22Rv1 (cell line): ENCODE data around the gene SLIT3.

Source experiments
- H3K27ac ChIP-seq: fragments of 450-650 bp; 2 replicates; pipeline ENCODE4 v1.5.1; 2017
- CTCF ChIP-seq: fragments of 450-650 bp; IDR thresholded peaks from 2 replicates; pipeline ENCODE4 v1.5.1; 2017; ENCODE audit warnings: mild to moderate bottlenecking
- ZFX ChIP-seq: fragments of 450-650 bp; IDR thresholded peaks from 2 replicates; pipeline ENCODE4 v1.6.1; 2017; ENCODE audit warnings: antibody characterized with exemption, borderline replicate concordance

The SLIT3 gene

DNA sequence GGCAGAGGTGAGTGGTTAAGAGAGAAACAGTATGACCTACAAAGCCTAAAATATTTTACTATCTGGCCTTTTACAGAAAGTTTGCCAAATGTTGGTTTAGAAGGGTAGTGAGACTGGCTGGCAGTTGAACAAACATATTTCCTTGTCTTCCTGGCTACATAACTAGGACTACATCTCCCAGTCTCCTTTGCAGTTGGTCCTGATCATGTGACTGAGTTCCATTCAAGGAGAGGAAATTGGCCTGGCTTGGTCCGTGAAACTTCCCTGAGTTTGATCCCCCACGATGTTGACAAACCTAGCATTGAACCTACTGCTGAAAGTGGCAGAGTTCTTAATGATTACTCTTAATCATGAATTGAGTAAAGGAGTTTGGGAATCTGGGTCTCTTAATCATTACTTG, 280.8 kb downstream of the SLIT3 start:
- H3K27ac ChIP-seq = no peak overlapping the region
- no peak for TF ChIP-seq ZFX
- TF ChIP-seq CTCF = no peak

DNA sequence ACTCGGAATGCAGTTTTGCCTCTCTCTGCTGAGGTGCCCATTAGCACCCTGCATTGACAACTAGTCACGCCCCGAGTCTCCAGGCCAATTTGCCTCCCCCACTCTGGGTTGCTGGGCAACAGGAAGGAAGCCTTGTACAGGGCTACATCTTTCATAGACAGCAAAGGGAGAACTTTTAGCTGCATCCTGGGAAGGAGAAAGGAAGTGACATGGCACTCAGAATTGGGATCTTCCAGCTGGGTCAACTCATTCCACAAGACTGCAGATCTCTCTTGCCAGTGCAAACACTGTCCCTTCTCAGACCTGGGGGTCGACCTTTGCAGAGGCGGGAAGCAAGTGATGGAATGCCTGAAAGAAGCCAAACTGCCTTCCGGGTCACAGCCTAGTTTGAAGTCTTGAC, 282.0 kb downstream of the SLIT3 start:
- no peak overlapping the region for H3K27ac ChIP-seq
- TF ChIP-seq ZFX (no peak), CTCF (no peak)

DNA sequence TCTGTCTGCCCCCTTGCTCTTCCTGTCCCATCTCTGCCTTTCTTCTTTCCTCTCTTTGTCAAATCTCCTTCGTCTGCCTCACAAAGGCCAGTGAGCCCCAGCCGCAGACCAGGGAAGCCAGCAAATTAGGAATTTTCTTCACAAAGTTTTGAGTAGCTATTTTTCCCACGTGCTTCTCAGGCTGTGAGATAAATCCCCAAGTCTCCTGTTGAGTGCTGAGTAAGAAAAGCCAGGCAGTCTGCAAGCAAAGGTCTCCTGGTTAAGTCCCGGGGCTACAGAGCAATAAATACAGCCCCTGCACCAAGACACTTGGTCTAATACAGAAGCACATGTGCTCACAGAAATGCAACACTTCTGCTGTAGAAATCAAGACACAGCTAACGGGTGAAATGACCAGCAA, 284.9 kb downstream of the SLIT3 start:
- TF ChIP-seq CTCF (no peak), ZFX (no peak)
- H3K27ac ChIP-seq = no peak overlapping the region

- no peak for TF ChIP-seq ZFX
- no peak for TF ChIP-seq CTCF
- H3K27ac ChIP-seq = no peak overlapping the region
Observed at GRCh38 chr5:169013846-169014245, 287.1 kb downstream of the SLIT3 start.

GRCh38 chr5:169013208-169013728, 287.7 kb downstream of the SLIT3 start:
- TF ChIP-seq ZFX (no peak), CTCF (no peak)
- H3K27ac ChIP-seq = no peak overlapping the region

DNA sequence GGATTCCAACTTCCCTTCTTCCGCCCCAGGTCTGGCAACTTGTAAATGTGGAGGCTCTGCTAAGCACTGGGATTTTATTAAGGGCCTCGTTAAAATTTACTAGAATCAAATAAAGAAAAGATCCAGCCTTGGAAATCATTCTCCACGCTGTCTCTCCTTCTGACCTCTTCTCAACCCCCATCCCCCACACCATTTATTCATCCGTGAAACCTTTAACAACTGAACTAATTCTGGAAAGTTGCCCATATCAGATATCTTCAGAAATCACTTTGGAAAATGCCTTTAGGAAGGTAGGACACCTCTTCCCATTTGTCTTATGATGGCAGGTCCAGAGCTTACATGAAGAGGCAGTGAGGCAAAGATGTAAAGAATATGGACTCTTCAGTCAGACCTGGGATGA, 288.5 kb downstream of the SLIT3 start:
- no peak for TF ChIP-seq CTCF
- no peak for TF ChIP-seq ZFX
- no peak overlapping the region for H3K27ac ChIP-seq

GRCh38 chr5:169011451-169011850, 289.5 kb downstream of the SLIT3 start:
- TF ChIP-seq CTCF = no peak
- TF ChIP-seq ZFX = no peak
- no peak overlapping the region for H3K27ac ChIP-seq
